G401 (cell line): ENCODE results near the gene GPR62. TPM values are rescaled to one million over a fixed set of nuclear protein-coding genes. Genes with fewer than 3 reads are reported as not detected.

ENCODE experiments used
- DNase-seq: peaks from one replicate; pipeline ENCODE4 v3.0.0-alpha.2; 2015; ENCODE audit warnings: low spot score
- in situ Hi-C: cut with HindIII; loops from 2 replicates; pipeline ENCODE4 v1.10.0; 2016; ENCODE audit warnings: low sequenced_read_pairs, mixed read lengths
- total RNA-seq: library from RNA; depleted of rRNA; stranded (reverse); fragments of >200 nt; shearing (Covaris generic); gene quantifications from 2 replicates; pipeline ENCODE4 v1.2.3, GENCODE V29; 2014

GPR62 gene
- total RNA-seq, 1 experiment from 2014 or later: not detected

GRCh38 chr3:51950899-51951298 is 4.3 kb upstream of the GPR62 start:
- in situ Hi-C loops: no loop called here
- DNase-seq: no peak

GRCh38 chr3:51953445-51953844 is 1.7 kb upstream of the GPR62 start:
- DNase-seq: no peak
- in situ Hi-C loops: no loop called here

- in situ Hi-C loops: no loop called here
- no peak for DNase-seq
Measured at GRCh38 chr3:51954105-51954504, 1.1 kb upstream of the GPR62 start.

GRCh38 chr3:51954713-51955112 is 468 bp upstream of the GPR62 start:
- DNase-seq: no peak
- in situ Hi-C loops: no loop called here

GRCh38 chr3:51955893-51956770 is 951 bp downstream of the GPR62 start:
- in situ Hi-C loops: no loop called here
- peak; percentile 67 for DNase-seq

GRCh38 chr3:51957520-51958205 is 2.5 kb downstream of the GPR62 start:
- DNase-seq: no peak
- in situ Hi-C loops: no loop called here

- in situ Hi-C loops: no loop called here
- DNase-seq: no peak
Measured at GRCh38 chr3:51958603-51959521, 3.7 kb downstream of the GPR62 start.

- in situ Hi-C loops: no loop called here
- no peak for DNase-seq
Measured at GRCh38 chr3:51959651-51960050, 4.5 kb downstream of the GPR62 start.

- DNase-seq: no peak
- in situ Hi-C loops: no loop called here
Measured at GRCh38 chr3:51960386-51960785, 5.2 kb downstream of the GPR62 start.

GRCh38 chr3:51961011-51961410 is 5.8 kb downstream of the GPR62 start:
- peak; percentile 23 for DNase-seq
- in situ Hi-C loops: no loop called here

GRCh38 chr3:51961602-51962569 is 6.7 kb downstream of the GPR62 start:
- peak; percentile 75 for DNase-seq
- in situ Hi-C loops: no loop called here

- peak; percentile 54 for DNase-seq
- in situ Hi-C loops: no loop called here
Measured at GRCh38 chr3:51962854-51963530, 7.8 kb downstream of the GPR62 start.

GRCh38 chr3:51963951-51964451 is 8.8 kb downstream of the GPR62 start:
- in situ Hi-C loops: no loop called here
- DNase-seq: no peak

GRCh38 chr3:51964521-51964920 is 9.3 kb downstream of the GPR62 start:
- in situ Hi-C loops: no loop called here
- no peak for DNase-seq

- in situ Hi-C loops: no loop called here
- peak; percentile 12 for DNase-seq
Measured at GRCh38 chr3:51966016-51966415, 10.8 kb downstream of the GPR62 start.

GRCh38 chr3:51966486-51966885 is 11.3 kb downstream of the GPR62 start:
- in situ Hi-C loops: no loop called here
- DNase-seq: no peak

GRCh38 chr3:51966922-51967383 is 11.8 kb downstream of the GPR62 start:
- in situ Hi-C loops: no loop called here
- peak; percentile 37 for DNase-seq
